Measurements from ENCODE around the gene OR51B2.
A peak's percentile ranks its signal among the peaks of the same experiment; 100 is the strongest.

OR51B2 gene

DNA sequence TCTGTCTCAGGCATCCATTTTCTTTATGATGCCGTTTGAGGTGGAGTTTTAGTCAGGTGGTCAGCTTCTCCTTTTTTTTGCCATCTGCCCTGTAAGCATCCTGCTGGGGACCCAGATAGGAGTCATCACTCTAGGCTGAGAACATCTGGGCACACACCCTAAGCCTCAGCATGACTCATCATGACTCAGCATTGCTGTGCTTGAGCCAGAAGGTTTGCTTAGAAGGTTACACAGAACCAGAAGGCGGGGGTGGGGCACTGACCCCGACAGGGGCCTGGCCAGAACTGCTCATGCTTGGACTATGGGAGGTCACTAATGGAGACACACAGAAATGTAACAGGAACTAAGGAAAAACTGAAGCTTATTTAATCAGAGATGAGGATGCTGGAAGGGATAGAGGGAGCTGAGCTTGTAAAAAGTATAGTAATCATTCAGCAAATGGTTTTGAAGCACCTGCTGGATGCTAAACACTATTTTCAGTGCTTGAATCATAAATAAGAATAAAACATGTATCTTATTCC, 43.5 kb downstream of the OR51B2 start:
- peak; percentile 83 to 91 (median 85) for DNase-seq

DNA sequence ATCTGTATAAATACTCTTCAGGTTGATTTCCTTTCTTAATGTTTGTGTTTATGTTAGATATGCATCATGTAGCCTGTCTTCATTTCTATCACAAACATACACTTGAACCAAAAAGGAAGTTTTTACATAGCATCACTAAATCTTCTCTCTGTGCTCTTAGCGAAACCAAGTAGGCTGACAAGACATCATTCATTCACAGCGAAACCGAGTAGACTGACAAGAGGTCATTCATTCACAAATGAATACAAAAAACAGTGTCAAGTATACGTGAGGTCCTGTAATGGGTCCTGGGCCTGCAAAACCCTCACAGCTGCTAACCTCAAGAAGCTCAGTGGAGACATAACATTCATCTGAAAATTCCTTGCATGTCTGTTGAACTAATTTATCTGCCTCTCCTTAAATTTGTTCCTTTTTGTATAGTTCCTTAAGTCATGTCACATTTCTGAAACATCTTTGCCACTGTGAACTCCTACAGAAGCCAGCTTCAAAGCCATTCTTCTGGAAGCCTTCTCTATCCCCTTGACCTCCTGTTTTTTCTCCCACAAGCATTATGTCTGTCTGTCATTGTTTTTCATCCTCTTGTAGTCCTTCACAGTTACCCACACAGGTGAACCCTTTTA, 44.5 kb downstream of the OR51B2 start:
- no peak for DNase-seq

DNA sequence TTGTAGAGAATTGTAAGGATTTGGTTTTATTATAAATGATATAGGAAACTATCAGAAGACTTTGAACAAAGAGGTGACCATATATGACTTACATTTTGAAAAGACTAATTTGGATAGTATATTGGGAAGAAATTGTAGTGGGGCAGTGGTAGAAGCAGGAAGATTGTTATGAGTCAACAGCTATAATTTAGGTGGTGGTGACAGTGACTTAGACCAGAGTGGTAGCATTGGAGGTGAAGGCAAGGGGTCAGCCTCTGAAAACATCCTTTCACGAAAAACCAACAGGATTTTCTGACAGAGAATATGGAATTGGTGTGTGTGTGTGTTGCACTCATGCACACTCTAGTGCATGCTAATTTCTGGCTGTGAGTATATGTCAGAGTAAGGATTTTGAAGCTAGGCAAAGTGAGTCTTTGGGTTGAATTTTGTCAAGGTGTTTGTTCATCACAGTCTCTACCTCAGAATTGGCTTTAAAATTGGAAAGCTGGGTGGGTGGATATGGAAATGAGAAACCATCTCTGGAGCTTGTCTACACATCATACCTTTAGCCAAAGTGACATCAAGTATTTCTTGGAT, 46.2 kb downstream of the OR51B2 start:
- no peak for DNase-seq

DNA sequence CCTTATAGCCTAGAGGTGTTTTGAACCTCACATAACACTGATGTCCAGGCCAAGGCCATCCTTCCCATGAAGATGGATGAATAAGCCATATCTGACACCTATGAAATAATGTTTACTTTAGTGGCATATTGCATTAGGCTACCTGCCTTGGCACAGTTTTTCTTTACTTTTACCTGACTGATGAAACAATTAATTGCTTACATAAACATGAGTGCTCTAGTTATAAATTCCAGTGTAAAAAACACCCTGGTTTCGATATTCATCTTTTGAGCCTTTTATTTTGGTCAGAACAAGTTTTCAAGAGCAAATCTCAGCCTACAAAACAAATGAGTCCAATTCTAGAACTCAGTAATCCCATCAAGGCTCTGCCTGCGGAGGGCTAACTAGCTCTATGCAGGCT, 47.4 kb downstream of the OR51B2 start:
- no peak for DNase-seq

DNA sequence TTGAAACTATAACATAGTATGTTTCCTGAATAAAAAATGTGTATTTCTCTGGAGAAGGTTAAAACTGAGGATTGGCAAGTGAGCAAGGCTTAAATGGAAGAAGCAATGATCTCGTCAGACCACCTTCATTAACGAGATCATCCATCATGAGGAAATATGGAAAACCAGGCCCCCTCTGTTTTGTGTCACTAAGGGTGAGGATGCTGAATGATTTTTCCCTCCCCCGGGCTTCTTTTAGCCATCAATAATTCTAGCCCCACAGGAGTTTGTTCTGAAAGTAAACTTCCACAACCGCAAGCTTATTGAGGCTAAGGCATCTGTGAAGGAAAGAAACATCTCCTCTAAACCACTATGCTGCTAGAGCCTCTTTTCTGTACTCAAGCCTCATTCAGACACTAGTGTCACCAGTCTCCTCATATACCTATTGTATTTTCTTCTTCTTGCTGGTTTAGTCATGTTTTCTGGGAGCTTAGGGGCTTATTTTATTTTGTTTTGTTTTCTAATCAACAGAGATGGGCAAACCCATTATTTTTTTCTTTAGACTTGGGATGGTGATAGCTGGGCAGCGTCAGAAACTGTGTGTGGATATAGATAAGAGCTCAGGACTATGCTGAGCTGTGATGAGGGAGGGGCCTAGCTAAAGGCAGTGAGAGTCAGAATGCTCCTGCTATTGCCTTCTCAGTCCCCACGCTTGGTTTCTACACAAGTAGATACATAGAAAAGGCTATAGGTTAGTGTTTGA, 48.6 kb downstream of the OR51B2 start:
- DNase-seq, result no peak

DNA sequence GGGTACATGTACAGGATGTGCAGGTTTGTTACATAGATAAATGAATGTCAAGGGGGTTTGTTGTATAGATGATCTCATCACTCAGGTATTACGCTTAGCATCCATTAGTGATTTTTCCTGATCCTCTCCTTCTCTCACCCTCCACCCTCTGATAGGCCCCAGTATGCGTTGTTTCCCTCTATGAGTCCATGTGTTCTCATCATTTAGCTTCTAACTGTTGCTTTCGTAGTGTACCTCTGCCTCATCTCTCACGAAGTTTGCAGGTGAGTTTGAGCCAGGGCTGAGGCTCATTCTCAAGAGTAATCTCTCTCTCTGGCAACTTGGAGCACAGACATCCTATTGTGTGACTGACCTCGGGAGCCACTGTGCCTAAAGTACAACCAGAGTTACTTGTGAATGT, 49.7 kb downstream of the OR51B2 start:
- no peak for DNase-seq
